Heart right ventricle (tissue), 16 donors: ENCODE results near the gene KRTAP10-2. TPM values are rescaled to one million over a fixed set of nuclear protein-coding genes. Genes with fewer than 3 reads are reported as not detected.
A peak's percentile ranks its signal among the peaks of the same experiment; 100 is the strongest.

Experiments
- ATAC-seq, 8 donors: fragments of 200-7000 bp; cut with Tn5 transposase; one replicate each; pipeline ENCODE4 v1.9.1; 2020; ENCODE audit warnings: mild to moderate bottlenecking in 8 of 8, moderate library complexity in 8 of 8, moderate number of reproducible peaks in 1 of 8
- DNase-seq, 2 donors: peaks; one replicate each; pipeline ENCODE4 v3.0.0-alpha.2; 2020
- H3K27ac ChIP-seq, 10 donors: fragments of 200-600 bp; sonication (generic) in 2 of 10; one replicate each; pipeline versions ENCODE4 v1.5.0 to v1.8.0; 2020 to 2022; ENCODE audit warnings: mild to moderate bottlenecking in 3 of 10
- H3K27me3 ChIP-seq, 7 donors: fragments of 200-600 bp; one replicate each; pipeline ENCODE4 v1.8.0; 2021 to 2022; ENCODE audit warnings: mild to moderate bottlenecking in 2 of 7
- H3K36me3 ChIP-seq, 9 donors: fragments of 200-600 bp; sonication (generic) in 1 of 9; one replicate each; pipeline versions ENCODE4 v1.5.0 to v1.8.0; 2020 to 2022; ENCODE audit warnings: mild to moderate bottlenecking in 2 of 9
- H3K4me1 ChIP-seq, 9 donors: fragments of 200-600 bp; sonication (generic) in 1 of 9; one replicate each; pipeline versions ENCODE4 v1.5.0 to v1.8.0; 2020 to 2022; ENCODE audit warnings: mild to moderate bottlenecking in 4 of 9
- H3K4me3 ChIP-seq, 10 donors: fragments of 200-600 bp; sonication (generic) in 2 of 10; one replicate each; pipeline versions ENCODE4 v1.5.0 to v1.8.0; 2020 to 2022; ENCODE audit warnings: mild to moderate bottlenecking in 7 of 10, moderate library complexity in 2 of 10
- H3K9me3 ChIP-seq, 11 donors: fragments of 200-600 bp in 10 of 11; sonication (generic) in 2 of 11; one replicate each; pipeline versions ENCODE4 v1.5.0 to v1.8.0; 2013 to 2022; ENCODE audit warnings: mild to moderate bottlenecking in 2 of 11, control low read depth in 1 of 11, moderate library complexity in 1 of 11
- WGBS, 2 donors: extraction: QIAGEN DNeasy Blood & Tissue Kit; methylation state at CpG; one replicate each; pipeline ENCODE4 v1.1.7; 2013; ENCODE audit warnings: inconsistent platforms in 1 of 2; 5-methylcytosine and 5-hydroxymethylcytosine counted together
- intact Hi-C, 10 donors: fragments of 100-400 bp; cut with DNase I; formaldehyde crosslinking; loops; one replicate each; pipeline versions ENCODE4 v1.11.1 to v1.14.2; 2022
- polyA plus RNA-seq, 2 donors: library from polyadenylated mRNA; stranded (reverse); fragments of 200-250 nt; gene quantifications; one replicate each; pipeline ENCODE4 v1.2.3, GENCODE V29; 2013
- total RNA-seq, 10 donors: library from RNA; stranded (reverse); fragmentation: NEBNext Ultra II Directional in 3 of 10; extraction: Animal tissue kit (Norgen Biotek cat#: 25700) in 3 of 10; gene quantifications; one replicate each; pipeline versions ENCODE4 v1.2.1 to v1.2.4, GENCODE V29; 2021 to 2023
- TF ChIP-seq, protein P1 (sequence below), 9 donors: fragments of 200-600 bp; sonication (generic) in 2 of 9; IDR thresholded peaks; one replicate each; pipeline versions ENCODE4 v1.5.0 to v1.8.0; 2021 to 2022; ENCODE audit warnings: antibody characterized with exemption in 9 of 9, mild to moderate bottlenecking in 5 of 9, moderate library complexity in 1 of 9
- donor health status: Arrhythmogenic right ventricular cardiomyopathy.
- donor health status: ischemic (EF 13 %, LVEDD 7.1; RV severe dilation, severe dysfunction).
- donor health status: healthy with polysubstance abuse.
- donor health status: DM: no; HTN: yes; CAD: no.
- donor health status: DM: no; HTN: no; CAD: no.
- donor health status: ischemic (EF 25% LVEDD 6.9; RV normal size, moderate dysfunction).
- donor health status: ischemic (EF 25% LVEDD 5.7; RV mildly dilated, moderate dysfunction).
- donor health status: healthy.
- donor health status: DM: yes; HTN: yes; CAD: no.
- donor health status: Ischemic cardiomyopathy.
- donor health status: ischemic (EF 35%, LVEDD 5.7; RV mildly dilated, moderate dysfunction).
- donor health status: nonischemic (EF 11% LVEDD 7.7; RV severe dilation, severe dysfunction).
- donor health status: DM: yes; HTN: yes; CAD: no.
- donor health status: PGD.
- donor health status: ischemic (EF 29% LVEDD 5.4; RV normal size, mild dysfunction).
- donor health status: nonischemic (EF 23%, LVEDD 6.1; RV moderate dilation, normal function).

Gene KRTAP10-2
- total and polyA plus RNA-seq, 12 donors = not detected

DNA sequence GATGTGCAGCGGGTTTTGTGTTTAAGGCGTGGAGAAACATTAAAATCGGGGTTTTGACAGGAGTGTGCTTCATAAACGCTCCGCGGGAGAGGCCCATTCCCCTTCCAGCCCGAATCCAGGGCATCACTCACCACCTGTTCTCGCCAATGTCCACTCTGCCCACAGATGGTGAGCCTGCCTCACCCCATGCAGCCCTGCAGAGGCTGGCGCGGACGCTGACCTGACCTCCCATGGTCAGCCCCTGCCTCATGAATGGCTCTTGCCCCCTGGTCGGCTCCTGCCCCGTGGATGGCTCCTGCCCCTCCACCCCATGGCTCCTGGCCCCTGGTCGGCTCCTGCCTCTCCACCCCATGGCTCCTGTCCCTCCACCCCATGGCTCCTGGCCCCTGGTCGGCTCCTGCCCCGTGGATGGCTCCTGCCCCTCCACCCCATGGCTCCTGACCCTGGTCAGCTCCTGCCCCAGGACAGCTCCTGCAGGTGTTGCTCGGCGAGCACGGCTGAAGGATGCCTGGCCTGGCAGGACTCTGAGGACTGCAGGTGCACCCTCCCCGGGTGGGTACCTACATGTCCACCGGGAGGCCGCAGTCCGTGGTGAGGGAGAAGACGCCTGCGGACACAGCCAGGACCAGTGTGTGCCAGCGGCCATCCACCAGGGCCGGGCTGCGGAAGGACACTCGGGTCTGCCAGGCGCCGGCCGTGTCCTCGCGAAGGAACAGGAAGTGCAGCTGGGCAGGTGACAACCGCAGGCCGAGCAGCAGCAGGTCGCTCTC, 18.0 kb downstream of the KRTAP10-2 start:
- TF ChIP-seq, protein P1, sequence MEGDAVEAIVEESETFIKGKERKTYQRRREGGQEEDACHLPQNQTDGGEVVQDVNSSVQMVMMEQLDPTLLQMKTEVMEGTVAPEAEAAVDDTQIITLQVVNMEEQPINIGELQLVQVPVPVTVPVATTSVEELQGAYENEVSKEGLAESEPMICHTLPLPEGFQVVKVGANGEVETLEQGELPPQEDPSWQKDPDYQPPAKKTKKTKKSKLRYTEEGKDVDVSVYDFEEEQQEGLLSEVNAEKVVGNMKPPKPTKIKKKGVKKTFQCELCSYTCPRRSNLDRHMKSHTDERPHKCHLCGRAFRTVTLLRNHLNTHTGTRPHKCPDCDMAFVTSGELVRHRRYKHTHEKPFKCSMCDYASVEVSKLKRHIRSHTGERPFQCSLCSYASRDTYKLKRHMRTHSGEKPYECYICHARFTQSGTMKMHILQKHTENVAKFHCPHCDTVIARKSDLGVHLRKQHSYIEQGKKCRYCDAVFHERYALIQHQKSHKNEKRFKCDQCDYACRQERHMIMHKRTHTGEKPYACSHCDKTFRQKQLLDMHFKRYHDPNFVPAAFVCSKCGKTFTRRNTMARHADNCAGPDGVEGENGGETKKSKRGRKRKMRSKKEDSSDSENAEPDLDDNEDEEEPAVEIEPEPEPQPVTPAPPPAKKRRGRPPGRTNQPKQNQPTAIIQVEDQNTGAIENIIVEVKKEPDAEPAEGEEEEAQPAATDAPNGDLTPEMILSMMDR (IDR thresholded peaks at IDR 0.05) = no peak
- no peak for DNase-seq
- Histone ChIP-seq H3K9me3 (no peaks in the 10 kb centered on the region), H3K4me1 (no peaks in the 10 kb centered on the region), H3K36me3 (no peaks in the 10 kb centered on the region), H3K27me3 (peaks cover 0 to 22% (median 3%) of the 10 kb centered on the region in 7 donors), H3K27ac (no peak overlapping the region), H3K4me3 (no peak overlapping the region)
- intact Hi-C loops = no loop called here
- WGBS, 2 donors = 88 to 90% methylated on average over 37 of the region's 37 CpGs
- ATAC-seq = no peak

DNA sequence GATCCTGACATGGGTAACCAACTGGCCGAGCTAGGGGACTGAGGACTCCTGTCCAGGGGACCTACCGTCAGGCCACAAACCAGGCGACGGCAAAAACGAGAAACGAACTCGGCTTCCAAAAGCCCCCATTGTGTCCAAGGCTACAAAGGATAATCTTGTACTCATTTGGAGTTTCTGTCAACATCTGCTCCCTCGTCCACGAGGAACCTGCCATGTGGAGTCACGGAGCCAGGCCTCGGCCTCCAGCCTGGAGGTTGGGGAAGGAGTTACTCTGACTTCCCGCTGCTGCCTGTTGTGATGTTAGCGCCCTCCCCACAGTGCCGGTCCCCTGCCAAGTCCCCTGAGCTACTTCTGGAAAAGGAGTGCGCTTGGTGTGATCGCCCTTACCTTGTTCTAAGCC, 18.6 kb downstream of the KRTAP10-2 start:
- Histone ChIP-seq H3K27ac (no peak overlapping the region), H3K4me3 (no peak overlapping the region), H3K36me3 (no peaks in the 10 kb centered on the region), H3K9me3 (no peaks in the 10 kb centered on the region), H3K4me1 (no peaks in the 10 kb centered on the region), H3K27me3 (peaks cover 0 to 23% (median 3%) of the 10 kb centered on the region in 7 donors)
- TF ChIP-seq, protein P1 (IDR thresholded peaks at IDR 0.05) = no peak
- no peak for DNase-seq
- intact Hi-C loops = no loop called here
- no peak for ATAC-seq
- 87% methylated on average over 16 of the region's 16 CpGs for WGBS, 2 donors

DNA sequence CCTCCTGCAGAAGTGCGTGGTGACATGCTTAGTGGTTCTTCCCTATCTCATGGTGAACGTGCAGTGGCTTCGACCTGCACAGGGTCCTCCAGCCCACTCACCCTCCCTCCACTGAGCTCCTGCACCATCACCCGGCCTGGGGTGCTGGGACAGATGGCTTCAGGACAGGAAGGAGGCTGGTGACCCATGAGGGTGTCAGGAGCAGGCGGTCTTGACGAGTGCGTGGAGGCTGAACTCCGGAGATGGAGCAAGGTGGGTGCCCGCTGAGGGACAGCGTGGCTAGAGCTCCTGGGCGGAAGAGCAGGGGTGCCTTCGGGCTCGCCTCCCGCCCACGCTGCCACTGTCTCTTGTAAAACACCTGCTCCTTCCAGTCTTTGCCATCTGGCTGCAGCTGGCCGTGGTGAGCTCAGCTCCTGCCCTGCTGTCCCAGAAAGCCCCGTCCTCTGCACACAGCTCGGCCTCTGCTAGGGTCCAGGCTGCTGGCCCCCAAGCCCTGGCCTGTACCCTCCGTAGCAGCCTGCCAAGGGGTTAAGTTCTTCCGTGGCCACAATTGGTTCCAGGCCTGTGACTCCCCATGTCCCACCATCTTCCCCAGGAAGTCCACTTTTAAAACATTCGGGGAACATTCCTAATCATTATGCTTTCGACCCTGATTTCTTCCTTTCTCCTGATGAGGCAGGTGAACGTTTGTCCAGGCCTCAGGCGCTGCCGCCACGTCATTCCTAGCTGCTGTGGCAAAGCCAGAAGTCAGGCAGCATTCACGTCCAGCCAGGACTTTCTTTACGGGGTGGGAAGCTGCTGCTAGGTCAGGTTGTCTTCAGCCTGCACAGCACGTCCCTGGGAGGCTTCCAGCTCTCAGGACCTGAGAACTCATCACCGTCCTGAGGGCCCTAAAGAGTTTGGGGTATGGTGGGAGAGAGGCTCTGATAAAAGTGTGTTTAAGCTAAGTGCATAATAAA, 19.4 kb downstream of the KRTAP10-2 start:
- TF ChIP-seq, protein P1 (IDR thresholded peaks at IDR 0.05) = no peak

DNA sequence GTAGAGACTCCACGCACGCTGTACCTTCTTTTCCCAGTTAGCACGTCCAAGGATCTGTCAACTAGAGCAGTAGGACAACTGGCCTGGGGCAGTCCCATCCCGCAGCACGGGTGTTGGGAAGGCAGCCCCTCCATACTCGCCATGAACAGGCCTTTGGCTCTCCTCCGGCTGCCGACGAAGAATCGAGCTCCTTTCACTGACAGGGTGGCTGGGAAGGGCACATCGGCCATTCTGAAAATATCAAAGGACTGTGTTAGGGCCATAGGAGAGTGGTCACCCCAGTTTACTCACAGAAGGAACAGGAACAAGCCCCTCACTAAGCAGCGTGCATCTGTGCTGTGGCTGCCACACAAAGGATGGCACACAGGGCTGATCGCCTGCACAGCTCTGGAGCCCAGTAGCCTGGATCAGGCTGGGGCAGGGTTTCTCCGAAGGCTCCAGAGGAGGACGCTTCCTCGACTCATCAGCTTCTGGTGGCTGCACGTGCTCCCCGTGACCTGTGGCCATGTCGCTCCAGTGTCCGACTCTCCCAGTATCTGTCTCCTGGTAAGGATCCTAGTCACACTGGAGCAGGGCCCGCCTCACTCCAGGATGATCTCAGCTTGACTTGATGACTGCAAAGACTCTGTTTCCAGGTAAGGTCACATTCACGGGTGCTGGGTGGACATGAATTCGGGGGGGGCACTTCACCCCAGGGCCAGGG, 20.3 kb downstream of the KRTAP10-2 start:
- Histone ChIP-seq H3K27me3 (peaks cover 0 to 30% (median 3%) of the 10 kb centered on the region in 7 donors), H3K27ac (no peak overlapping the region), H3K36me3 (no peaks in the 10 kb centered on the region), H3K4me1 (no peaks in the 10 kb centered on the region), H3K9me3 (no peaks in the 10 kb centered on the region), H3K4me3 (no peak overlapping the region)
- 87 to 89% methylated on average over 23 of the region's 23 CpGs for WGBS, 2 donors
- intact Hi-C loops = no loop called here
- DNase-seq (peak in 1 of 2 donors; percentile 2), ATAC-seq (no peak)
- TF ChIP-seq, protein P1 (IDR thresholded peaks at IDR 0.05) = no peak

More for the DNA sequence above, 19.4 kb downstream of the KRTAP10-2 start:
- WGBS, 2 donors = 79 to 81% methylated on average over 30 of the region's 30 CpGs
- Histone ChIP-seq H3K27me3 (peaks cover 0 to 25% (median 3%) of the 10 kb centered on the region in 7 donors), H3K4me3 (no peak overlapping the region), H3K36me3 (no peaks in the 10 kb centered on the region), H3K4me1 (no peaks in the 10 kb centered on the region), H3K27ac (no peak overlapping the region), H3K9me3 (no peaks in the 10 kb centered on the region)
- intact Hi-C loops = no loop called here
- ATAC-seq (no peak), DNase-seq (no peak)
